NCI-H69 (cell line): ENCODE data around the gene CSRNP3.
A peak's percentile ranks its signal among the peaks of the same experiment; 100 is the strongest.
"Not testable (repeated sequence)": the region's sequence is repeated elsewhere in the genome, so short reads cannot be mapped to it uniquely, and the experiment has no call there.

Experiments used
- DNase-seq: peaks from one replicate; lab custom pipeline; 2025; lab: John Stamatoyannopoulos, UW

CSRNP3 gene

GRCh38 chr2:165634855-165635254, 165.4 kb downstream of the CSRNP3 start:
- DNase-seq, result no peak

- no peak for DNase-seq
Measured at GRCh38 chr2:165635532-165635931, 166.0 kb downstream of the CSRNP3 start.

GRCh38 chr2:165636959-165637358, 167.5 kb downstream of the CSRNP3 start:
- no peak for DNase-seq

- no peak for DNase-seq
Measured at GRCh38 chr2:165637396-165637795, 167.9 kb downstream of the CSRNP3 start.

GRCh38 chr2:165639504-165639903, 170.0 kb downstream of the CSRNP3 start:
- DNase-seq, result no peak

GRCh38 chr2:165640247-165640929, 170.9 kb downstream of the CSRNP3 start:
- no peak for DNase-seq

GRCh38 chr2:165645930-165646831, 176.7 kb downstream of the CSRNP3 start:
- peak; percentile 0 for DNase-seq

- DNase-seq, result no peak
Measured at GRCh38 chr2:165647409-165647808, 177.9 kb downstream of the CSRNP3 start.

- DNase-seq, result no peak
Measured at GRCh38 chr2:165648801-165649200, 179.3 kb downstream of the CSRNP3 start.

- DNase-seq, result no peak
Measured at GRCh38 chr2:165651233-165651632, 181.7 kb downstream of the CSRNP3 start.

GRCh38 chr2:165655661-165656060, 186.2 kb downstream of the CSRNP3 start:
- DNase-seq, result no peak

- DNase-seq, result no peak
Measured at GRCh38 chr2:165660361-165660760, 190.9 kb downstream of the CSRNP3 start.

GRCh38 chr2:165662720-165663119, 193.2 kb downstream of the CSRNP3 start:
- DNase-seq, result no peak

GRCh38 chr2:165665614-165666013, 196.1 kb downstream of the CSRNP3 start:
- no peak for DNase-seq

GRCh38 chr2:165666073-165666472, 196.6 kb downstream of the CSRNP3 start:
- not testable (repeated sequence) for DNase-seq

GRCh38 chr2:165666605-165667004, 197.1 kb downstream of the CSRNP3 start:
- DNase-seq, result no peak

GRCh38 chr2:165667375-165667774, 197.9 kb downstream of the CSRNP3 start:
- no peak for DNase-seq

- no peak for DNase-seq
Measured at GRCh38 chr2:165674780-165675179, 205.3 kb downstream of the CSRNP3 start.

- no peak for DNase-seq
Measured at GRCh38 chr2:165675551-165675968, 206.1 kb downstream of the CSRNP3 start.

GRCh38 chr2:165678882-165679281, 209.4 kb downstream of the CSRNP3 start:
- no peak for DNase-seq

GRCh38 chr2:165679621-165680020, 210.1 kb downstream of the CSRNP3 start:
- no peak for DNase-seq

- no peak for DNase-seq
Measured at GRCh38 chr2:165681841-165682240, 212.3 kb downstream of the CSRNP3 start.

GRCh38 chr2:165682546-165682945, 213.0 kb downstream of the CSRNP3 start:
- no peak for DNase-seq
